Colonic mucosa (tissue), 4 donors: ENCODE measurements around the gene PDE4C. TPM values are rescaled to one million over a fixed set of nuclear protein-coding genes. Genes with fewer than 3 reads are reported as not detected.

Experiments
- DNase-seq: peaks from one replicate; pipeline ENCODE4 v3.0.0-alpha.2; 2020
- H3K27ac ChIP-seq: fragments of 200-600 bp; one replicate; pipeline ENCODE4 v1.8.0; 2021
- H3K27me3 ChIP-seq: fragments of 200-600 bp; one replicate; pipeline ENCODE4 v1.8.0; 2021
- H3K36me3 ChIP-seq: fragments of 200-600 bp; one replicate; pipeline ENCODE4 v1.8.0; 2021
- H3K4me1 ChIP-seq: fragments of 200-600 bp; one replicate; pipeline ENCODE4 v1.8.0; 2021; ENCODE audit warnings: mild to moderate bottlenecking
- H3K4me3 ChIP-seq: fragments of 200-600 bp; one replicate; pipeline ENCODE4 v1.8.0; 2021
- H3K9ac ChIP-seq, 2 donors: one replicate each; pipeline ENCODE4 v1.7.0; 2013; ENCODE audit warnings: control low read depth in 2 of 2, low read depth in 2 of 2, low read length in 2 of 2
- H3K9me3 ChIP-seq: fragments of 200-600 bp; one replicate; pipeline ENCODE4 v1.8.0; 2021
- intact Hi-C: fragments of 100-400 bp; cut with DNase I; formaldehyde crosslinking; loops from one replicate; pipeline ENCODE4 v1.14.1; 2022
- total RNA-seq, 2 donors: library from RNA; stranded (reverse); fragmentation: NEBNext Ultra II Directional in 1 of 2; extraction: Animal tissue kit (Norgen Biotek cat#: 25700) in 1 of 2; gene quantifications; one replicate each; pipeline ENCODE4 v1.2.1, GENCODE V29; 2021
- TF ChIP-seq, protein P1 (sequence below): fragments of 200-600 bp; IDR thresholded peaks from one replicate; pipeline ENCODE4 v1.8.0; 2022; ENCODE audit warnings: antibody characterized with exemption, mild to moderate bottlenecking
- donor health status: healthy.
- donor health status: DM: no; HTN: no; CAD: no.
- donor health status: DM: no; HTN: no; CAD: no.

PDE4C gene
- total RNA-seq, 2 donors from 2014 or later: 2.1 TPM

DNA sequence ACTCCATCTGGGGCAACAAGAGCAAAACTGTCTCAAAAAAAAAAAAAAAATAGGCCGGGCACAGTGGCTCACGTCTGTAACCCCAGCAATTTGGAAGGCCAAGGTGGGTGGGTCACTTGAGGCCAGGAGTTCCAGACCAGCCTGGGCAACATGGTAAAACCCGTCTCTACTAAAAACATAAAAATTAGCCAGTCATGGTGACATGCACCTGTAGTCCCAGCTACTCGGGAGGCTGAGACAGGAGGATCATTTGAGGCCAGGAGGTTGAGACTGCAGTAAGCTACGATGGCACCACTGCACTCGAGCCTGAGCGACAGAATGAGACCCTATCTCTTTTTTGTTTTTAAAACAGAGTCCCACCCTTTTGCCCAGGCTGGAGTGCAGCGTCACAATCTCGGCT lies 44.1 kb upstream of the PDE4C start:
- Histone ChIP-seq H3K9ac (no peak overlapping the region), H3K27ac (no peak overlapping the region), H3K9me3 (no peaks in the 10 kb centered on the region), H3K27me3 (no peaks in the 10 kb centered on the region), H3K4me1 (peaks cover 1% of the 10 kb centered on the region), H3K36me3 (no peaks in the 10 kb centered on the region), H3K4me3 (no peak overlapping the region)
- intact Hi-C loops: no loop called here
- TF ChIP-seq, protein P1, sequence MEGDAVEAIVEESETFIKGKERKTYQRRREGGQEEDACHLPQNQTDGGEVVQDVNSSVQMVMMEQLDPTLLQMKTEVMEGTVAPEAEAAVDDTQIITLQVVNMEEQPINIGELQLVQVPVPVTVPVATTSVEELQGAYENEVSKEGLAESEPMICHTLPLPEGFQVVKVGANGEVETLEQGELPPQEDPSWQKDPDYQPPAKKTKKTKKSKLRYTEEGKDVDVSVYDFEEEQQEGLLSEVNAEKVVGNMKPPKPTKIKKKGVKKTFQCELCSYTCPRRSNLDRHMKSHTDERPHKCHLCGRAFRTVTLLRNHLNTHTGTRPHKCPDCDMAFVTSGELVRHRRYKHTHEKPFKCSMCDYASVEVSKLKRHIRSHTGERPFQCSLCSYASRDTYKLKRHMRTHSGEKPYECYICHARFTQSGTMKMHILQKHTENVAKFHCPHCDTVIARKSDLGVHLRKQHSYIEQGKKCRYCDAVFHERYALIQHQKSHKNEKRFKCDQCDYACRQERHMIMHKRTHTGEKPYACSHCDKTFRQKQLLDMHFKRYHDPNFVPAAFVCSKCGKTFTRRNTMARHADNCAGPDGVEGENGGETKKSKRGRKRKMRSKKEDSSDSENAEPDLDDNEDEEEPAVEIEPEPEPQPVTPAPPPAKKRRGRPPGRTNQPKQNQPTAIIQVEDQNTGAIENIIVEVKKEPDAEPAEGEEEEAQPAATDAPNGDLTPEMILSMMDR: no peak
- no peak for DNase-seq

DNA sequence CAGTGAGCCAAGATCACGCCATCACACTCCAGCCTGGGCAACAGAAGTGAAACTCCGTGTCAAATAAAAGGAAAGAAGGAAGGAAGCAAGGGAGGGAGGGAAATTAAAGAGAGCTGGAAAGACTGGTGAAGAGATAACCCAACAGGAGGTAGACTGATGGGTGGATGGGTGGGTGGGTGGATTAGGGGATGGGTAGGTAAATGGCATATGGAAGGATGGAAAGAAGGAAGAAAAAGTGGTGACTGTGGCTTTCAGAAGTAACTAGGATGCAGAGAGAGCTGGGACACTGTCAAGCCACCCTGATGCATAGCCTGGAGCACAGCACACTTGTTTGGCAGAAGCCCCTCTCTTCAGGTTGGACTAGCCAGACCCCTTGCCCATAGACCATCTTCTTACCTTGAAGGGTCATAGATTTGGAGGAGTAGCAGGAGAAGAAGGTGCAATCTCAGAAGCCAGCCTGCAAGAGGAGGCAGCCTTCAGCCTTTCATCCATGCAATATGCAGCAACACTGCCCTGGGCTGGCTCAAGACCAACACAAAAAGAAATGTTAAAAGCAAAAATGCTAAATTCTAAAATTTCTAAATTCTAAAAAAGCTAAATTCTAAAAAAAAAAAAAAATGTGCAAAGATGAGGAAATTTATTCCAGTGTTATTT lies 43.0 kb upstream of the PDE4C start:
- TF ChIP-seq, protein P1: no peak
- no peaks in the 10 kb centered on the region for H3K27me3 ChIP-seq
- intact Hi-C loops: no loop called here
- H3K4me1 ChIP-seq: no peaks in the 10 kb centered on the region
- no peaks in the 10 kb centered on the region for H3K36me3 ChIP-seq
- no peak overlapping the region for H3K9ac ChIP-seq
- H3K9me3 ChIP-seq: no peaks in the 10 kb centered on the region
- no peak overlapping the region for H3K27ac ChIP-seq
- no peak overlapping the region for H3K4me3 ChIP-seq
- no peak for DNase-seq

DNA sequence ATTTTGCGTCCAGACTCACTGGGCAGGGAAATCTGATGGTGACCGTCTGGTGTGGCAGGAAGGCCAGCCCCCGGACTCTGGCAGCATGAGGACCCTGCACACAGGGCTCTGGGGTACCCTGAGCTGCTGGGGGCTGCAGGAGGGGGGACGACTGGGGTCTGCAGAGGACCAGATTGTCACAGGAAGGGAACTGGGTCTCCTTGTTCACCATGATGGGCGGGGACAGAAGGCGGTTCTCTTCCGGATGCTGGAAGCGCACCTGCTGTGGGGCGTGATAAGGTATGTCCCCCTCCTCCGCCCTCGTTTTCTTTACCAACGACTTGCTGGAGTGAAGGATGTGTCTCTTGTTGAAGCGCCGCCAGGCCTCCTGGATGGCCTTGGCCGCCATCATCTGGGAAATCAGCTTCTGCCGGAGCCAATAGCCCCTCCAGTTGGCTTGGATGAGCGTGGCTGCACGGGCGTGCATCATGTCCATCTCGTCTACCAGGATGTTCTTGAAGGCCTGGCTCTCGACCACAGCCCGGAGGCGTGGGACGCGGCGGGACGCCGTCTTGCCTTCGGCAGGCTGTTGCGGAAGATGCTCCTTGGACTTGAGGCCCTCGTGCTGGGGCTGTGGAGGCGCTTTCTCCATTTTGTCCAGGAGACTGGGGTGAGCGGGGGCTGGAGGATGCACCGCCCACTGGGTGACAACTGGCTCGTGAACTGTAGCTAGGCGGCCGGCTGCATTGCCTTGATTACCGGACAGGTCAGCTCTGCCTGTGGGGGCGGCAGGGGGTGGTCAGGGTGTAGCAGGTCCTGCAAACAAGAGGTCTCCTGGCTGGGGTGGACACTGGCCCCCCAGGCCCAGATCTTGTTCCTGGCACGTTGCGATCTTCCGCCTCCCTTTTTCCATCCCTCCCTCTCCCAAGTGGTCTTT lies 40.8 kb upstream of the PDE4C start:
- no peak for DNase-seq
- Histone ChIP-seq H3K27me3 (no peaks in the 10 kb centered on the region), H3K4me3 (no peak overlapping the region), H3K9me3 (no peaks in the 10 kb centered on the region), H3K27ac (no peak overlapping the region), H3K36me3 (no peaks in the 10 kb centered on the region), H3K4me1 (no peaks in the 10 kb centered on the region), H3K9ac (no peak overlapping the region)
- intact Hi-C loops: no loop called here
- TF ChIP-seq, protein P1: no peak

DNA sequence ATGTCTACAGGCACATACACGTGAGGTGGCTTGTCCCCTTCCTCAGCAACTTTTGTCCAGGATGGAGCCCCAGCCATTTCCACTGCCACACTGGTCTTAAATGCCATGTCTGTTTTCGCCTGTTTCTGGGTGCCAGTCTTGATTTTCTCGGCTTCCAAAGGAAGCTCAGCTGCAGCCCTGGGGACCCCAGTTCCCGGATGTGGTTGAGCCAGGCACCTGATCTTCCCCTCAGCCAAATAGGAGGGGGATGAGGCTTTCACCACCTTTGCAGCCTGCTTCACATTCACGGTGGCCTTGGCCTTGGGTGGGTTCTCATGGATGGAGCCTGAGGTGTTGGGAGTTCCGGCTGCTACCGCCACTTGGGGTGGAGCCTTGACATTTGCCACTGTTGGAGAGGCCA lies 39.3 kb upstream of the PDE4C start:
- DNase-seq: no peak
- intact Hi-C loops: no loop called here
- Histone ChIP-seq H3K36me3 (no peaks in the 10 kb centered on the region), H3K27ac (no peak overlapping the region), H3K27me3 (no peaks in the 10 kb centered on the region), H3K9me3 (no peaks in the 10 kb centered on the region), H3K4me3 (no peak overlapping the region), H3K4me1 (no peaks in the 10 kb centered on the region), H3K9ac (no peak overlapping the region)
- TF ChIP-seq, protein P1: no peak

DNA sequence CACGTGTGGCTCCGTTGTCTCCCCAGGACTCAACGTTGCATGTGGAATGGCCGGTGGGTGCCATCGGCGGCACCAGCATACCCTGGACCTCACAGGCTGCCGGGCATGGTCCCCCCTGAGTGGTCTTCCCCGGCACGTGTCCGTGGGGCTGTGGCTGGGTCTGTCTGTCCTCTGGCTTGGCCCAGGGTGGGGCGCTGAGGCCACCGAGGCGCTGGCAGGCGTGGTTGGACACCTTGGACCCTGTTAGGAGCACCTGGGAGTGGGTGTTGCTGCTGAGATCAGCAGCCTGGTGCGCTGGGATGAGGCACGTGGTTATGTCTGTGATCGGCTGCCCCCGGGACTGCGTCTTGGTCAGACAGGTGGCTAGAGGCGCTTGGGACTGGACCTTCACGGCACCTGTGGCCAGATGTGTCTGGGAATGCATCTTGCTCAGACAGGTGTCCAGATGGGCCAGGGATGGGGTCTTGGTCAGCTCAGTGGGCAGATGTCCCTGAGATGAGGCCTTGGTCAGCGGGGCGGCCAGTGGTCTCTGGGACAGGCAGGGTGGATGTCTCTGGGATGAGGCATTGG lies 38.8 kb upstream of the PDE4C start:
- Histone ChIP-seq H3K9me3 (no peaks in the 10 kb centered on the region), H3K4me3 (no peak overlapping the region), H3K9ac (no peak overlapping the region), H3K27ac (no peak overlapping the region), H3K36me3 (no peaks in the 10 kb centered on the region), H3K4me1 (no peaks in the 10 kb centered on the region), H3K27me3 (no peaks in the 10 kb centered on the region)
- DNase-seq: no peak
- intact Hi-C loops: no loop called here
- TF ChIP-seq, protein P1: no peak
